ENCODE data around the gene TRMO.

TRMO gene

DNA sequence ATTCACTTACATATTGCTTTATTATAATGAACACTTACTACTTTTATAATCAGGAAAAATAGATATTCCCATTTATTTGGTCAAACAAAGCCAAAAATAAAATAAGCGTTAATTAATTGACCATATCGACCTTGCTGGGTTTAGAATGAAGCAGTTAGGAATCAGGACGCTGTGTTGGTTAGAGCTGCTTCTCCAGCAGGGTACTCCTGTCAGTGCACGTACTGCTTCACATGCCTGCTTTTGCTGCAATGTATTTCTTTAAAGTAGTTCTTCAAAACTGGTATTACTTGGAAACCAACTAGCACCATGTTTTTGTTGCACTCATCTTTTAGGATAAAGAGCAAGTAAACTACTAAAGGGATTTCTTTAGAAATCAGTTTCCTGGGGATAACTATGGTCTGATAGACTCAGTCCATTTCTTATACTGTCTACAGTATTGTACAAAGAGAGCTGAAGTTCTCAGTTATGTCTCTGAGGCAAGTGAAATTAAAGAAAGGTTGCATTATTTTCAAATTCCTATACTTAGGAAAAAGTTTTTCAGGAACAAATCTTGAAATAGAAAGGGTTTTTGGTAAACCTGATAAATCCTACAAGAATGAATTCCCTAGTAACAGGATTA lies 6.8 kb upstream of the TRMO start:
- no peak overlapping the region for H3K4me3 Mint-ChIP-seq
- peaks cover 2 to 5% of the 10 kb centered on the region in 2 donors for H3K27me3 Mint-ChIP-seq
- DNase-seq (no peak), ATAC-seq (replicated peaks) (no peak)
- H3K36me3 Mint-ChIP-seq: no peaks in the 10 kb centered on the region
- H3K9me3 Mint-ChIP-seq: no peaks in the 10 kb centered on the region
- H3K27ac Mint-ChIP-seq: no peak overlapping the region
- H3K4me1 Mint-ChIP-seq: peaks cover 6 to 7% of the 10 kb centered on the region in 2 donors

DNA sequence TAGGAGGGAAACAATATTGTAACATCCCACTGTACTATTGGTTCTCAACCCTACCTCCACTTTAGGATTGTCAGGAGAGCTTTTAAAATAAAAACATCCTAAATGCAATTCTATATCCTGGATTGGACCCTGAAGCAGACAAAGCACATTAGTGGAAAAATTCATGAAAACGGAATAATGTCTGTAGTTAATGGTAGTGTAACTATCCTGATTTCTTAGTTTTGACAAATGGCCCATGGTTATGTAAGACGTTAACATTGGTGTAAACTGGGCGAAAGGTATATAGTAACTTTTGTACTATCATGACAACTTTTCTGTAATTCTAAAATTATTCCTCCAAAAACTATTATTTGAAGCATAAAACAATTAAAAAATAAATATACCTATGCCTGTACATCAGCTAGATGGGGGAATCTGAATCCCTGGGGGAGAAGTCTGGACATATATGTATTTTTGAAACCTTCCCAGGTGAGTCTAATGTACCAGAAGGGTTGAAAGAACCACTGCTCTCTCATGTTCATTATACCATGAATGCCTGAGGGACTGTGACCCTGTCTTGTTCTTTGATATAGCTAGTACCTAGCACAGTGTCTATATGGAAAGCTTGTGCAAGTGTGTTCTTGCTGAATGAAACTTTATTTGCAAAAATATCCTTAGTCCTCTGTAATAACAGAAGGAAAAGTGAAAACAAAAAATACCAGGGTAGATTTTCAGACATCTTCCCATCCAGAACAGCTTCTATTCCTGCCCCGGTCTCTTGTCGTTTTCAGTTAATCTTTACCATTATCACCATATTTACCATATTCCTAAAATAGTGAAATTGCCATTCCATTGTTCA lies 3.4 kb upstream of the TRMO start:
- peaks cover 2 to 4% of the 10 kb centered on the region in 2 donors for H3K9me3 Mint-ChIP-seq
- H3K27ac Mint-ChIP-seq: no peak overlapping the region
- ATAC-seq (replicated peaks) (no peak), DNase-seq (no peak)
- peaks cover 16 to 32% of the 10 kb centered on the region in 2 donors for H3K4me1 Mint-ChIP-seq
- peaks cover 0 to 5% of the 10 kb centered on the region in 2 donors for H3K27me3 Mint-ChIP-seq
- H3K36me3 Mint-ChIP-seq: peaks cover 8 to 12% of the 10 kb centered on the region in 2 donors
- no peak overlapping the region for H3K4me3 Mint-ChIP-seq

DNA sequence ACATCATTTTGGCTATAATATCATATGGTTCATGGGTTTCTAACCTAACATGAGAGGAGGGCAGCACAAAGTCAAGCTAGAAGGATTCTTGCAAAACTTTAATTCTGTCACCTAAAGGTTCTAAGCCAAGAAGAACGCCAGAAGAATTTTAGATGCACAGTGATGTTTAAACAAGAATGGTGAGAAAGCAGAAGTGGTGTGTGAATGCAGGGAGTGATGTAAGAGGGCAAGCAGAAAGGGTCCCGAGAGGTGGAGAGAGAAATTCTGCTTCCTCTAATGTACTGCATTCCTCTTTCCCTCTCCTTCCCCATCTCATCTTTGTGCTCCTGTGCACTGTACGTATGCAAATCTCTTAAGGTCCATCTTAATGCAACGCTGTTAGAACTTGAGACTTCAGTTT lies 2.1 kb upstream of the TRMO start:
- H3K36me3 Mint-ChIP-seq: peaks cover 8 to 14% of the 10 kb centered on the region in 2 donors
- peaks cover 23 to 43% of the 10 kb centered on the region in 2 donors for H3K4me1 Mint-ChIP-seq
- H3K9me3 Mint-ChIP-seq: peaks cover 2 to 4% of the 10 kb centered on the region in 2 donors
- no peak overlapping the region for H3K4me3 Mint-ChIP-seq
- H3K27me3 Mint-ChIP-seq: peaks cover 0 to 5% of the 10 kb centered on the region in 2 donors
- no peak for DNase-seq
- ATAC-seq (replicated peaks): no peak
- H3K27ac Mint-ChIP-seq: no peak overlapping the region

DNA sequence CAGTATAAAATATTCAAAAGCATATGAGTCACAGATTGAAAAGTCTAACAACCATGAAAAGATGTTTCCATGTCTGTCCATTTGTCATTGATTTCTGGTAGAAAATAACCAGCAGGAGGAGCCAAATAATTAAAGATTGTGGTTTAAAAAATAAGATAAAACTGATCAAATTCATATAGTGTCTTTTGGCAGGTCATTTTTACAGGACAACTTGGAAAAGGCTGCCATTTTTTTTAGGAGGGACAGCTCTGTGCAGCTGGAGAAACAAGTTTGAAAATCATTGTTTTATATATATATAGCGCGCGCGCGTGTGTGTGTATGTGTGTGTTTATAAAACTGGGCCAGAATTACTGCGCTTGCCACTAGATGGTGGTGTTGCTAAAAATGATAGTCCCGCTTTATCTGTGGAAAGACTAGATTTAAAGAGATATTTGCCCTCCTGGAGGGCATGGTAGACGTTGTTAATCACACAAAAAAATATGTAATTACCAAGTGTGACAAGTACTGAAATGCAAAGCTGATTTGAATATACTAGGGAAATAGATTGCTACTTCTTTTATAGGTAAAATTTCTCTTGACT lies 1.3 kb upstream of the TRMO start:
- peaks cover 2 to 4% of the 10 kb centered on the region in 2 donors for H3K9me3 Mint-ChIP-seq
- peak overlapping the region; percentile 75 to 92 for H3K4me3 Mint-ChIP-seq
- H3K27ac Mint-ChIP-seq: peak overlapping the region; percentile 91
- ATAC-seq (replicated peaks) (peak; percentile 33 to 46), DNase-seq (peak; percentile 55)
- peaks cover 25 to 51% of the 10 kb centered on the region in 2 donors for H3K4me1 Mint-ChIP-seq
- H3K36me3 Mint-ChIP-seq: peaks cover 12 to 21% of the 10 kb centered on the region in 2 donors
- H3K27me3 Mint-ChIP-seq: peaks cover 0 to 5% of the 10 kb centered on the region in 2 donors

DNA sequence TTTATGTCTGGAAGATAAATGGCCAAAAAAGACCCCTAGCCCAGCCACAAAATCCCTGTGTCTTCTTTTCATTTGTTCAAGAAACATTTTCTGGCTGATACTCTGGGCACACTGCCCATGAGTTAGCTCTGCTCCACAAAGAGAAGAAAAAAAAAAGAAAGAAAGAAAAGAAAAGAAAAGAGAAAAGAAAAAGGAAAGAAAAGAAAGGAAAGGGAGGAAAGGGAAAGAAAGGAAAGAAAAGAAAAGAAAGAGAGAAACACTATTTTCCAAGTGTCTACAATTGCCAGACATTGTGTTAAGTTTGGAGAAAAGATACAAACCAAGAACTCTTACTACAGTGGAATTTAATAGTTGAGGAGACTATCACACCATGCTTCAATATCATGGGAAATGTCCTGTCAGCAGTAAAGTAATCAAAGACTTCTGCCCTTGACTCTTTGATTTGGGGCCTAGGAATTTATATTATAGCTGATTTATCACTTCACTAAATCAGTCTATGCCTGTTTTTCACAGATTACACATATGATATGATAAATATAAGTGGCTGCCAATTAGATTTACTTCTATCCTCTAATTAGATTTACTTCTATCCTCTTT lies 3.0 kb downstream of the TRMO start:
- Mint-ChIP-seq H3K27ac (no peak overlapping the region), H3K27me3 (peaks cover 0 to 5% of the 10 kb centered on the region in 2 donors), H3K4me3 (no peak overlapping the region), H3K4me1 (peaks cover 25 to 57% of the 10 kb centered on the region in 2 donors), H3K9me3 (peaks cover 2 to 4% of the 10 kb centered on the region in 2 donors), H3K36me3 (peaks cover 18 to 41% of the 10 kb centered on the region in 2 donors)
- no peak for DNase-seq
- ATAC-seq (replicated peaks): no peak

DNA sequence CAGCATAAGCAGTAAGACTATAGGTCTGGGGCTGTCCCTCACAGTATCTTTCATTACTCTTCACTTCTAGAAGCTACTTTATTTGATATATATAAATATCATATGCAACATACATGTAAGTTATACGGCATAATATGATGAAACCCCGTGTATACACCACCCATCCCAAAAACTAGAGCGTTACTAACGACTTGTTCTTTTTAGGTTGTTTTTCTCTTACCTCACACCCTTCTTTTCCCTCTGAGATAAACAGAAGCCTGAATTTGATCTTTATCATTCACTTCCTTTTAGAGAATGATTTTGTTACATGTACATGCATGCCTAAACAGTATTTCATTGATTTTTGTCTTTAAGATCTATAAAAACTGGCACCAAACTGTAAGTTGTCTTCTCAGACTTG lies 3.7 kb downstream of the TRMO start:
- H3K4me3 Mint-ChIP-seq: no peak overlapping the region
- H3K27me3 Mint-ChIP-seq: peaks cover 0 to 5% of the 10 kb centered on the region in 2 donors
- no peak overlapping the region for H3K27ac Mint-ChIP-seq
- H3K36me3 Mint-ChIP-seq: peaks cover 21 to 44% of the 10 kb centered on the region in 2 donors
- DNase-seq: no peak
- peaks cover 22 to 50% of the 10 kb centered on the region in 2 donors for H3K4me1 Mint-ChIP-seq
- no peak for ATAC-seq (replicated peaks)
- H3K9me3 Mint-ChIP-seq: peaks cover 2 to 4% of the 10 kb centered on the region in 2 donors

DNA sequence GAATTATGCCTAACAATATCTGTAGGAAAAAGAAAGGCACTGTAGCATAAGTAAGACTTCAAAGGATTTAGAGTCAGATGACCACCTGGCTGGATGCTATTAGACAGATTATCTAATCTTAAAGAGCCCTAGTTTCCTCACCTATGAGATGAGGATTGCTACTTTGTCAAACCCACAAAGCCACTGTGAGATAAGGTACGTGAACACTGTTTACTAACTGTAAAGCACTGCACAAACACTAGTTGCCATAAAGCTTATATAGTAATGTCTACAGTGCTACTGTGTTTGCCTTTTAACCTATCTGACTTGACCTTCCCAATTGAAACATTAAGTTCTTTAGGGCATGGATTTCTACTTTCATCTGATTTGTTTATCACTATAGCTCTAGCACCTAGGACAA lies 10.3 kb downstream of the TRMO start:
- H3K9me3 Mint-ChIP-seq: no peaks in the 10 kb centered on the region
- no peak for ATAC-seq (replicated peaks)
- H3K4me1 Mint-ChIP-seq: peaks cover 11 to 30% of the 10 kb centered on the region in 2 donors
- no peaks in the 10 kb centered on the region for H3K27me3 Mint-ChIP-seq
- no peak for DNase-seq
- H3K27ac Mint-ChIP-seq: no peak overlapping the region
- no peak overlapping the region for H3K4me3 Mint-ChIP-seq
- peaks cover 27 to 54% of the 10 kb centered on the region in 2 donors for H3K36me3 Mint-ChIP-seq

DNA sequence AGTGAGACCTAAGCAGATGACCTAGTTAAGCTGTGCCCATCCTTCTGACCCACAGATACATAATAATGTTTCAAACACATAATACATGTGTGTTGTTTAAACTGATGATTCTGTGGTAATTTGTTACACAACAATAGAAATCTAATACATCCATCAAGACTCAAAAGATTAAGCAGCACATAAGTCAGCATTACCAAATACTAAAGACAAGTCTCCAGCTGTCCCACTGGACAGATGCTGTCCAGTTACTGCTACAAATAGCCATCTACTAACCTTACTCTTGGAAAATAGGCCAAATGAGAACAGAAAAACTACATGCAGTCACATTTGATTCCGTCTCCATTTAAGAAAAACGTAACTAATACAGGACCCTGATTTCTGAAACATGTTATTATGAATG lies 10.8 kb downstream of the TRMO start:
- no peaks in the 10 kb centered on the region for H3K9me3 Mint-ChIP-seq
- H3K4me3 Mint-ChIP-seq: no peak overlapping the region
- peaks cover 10 to 32% of the 10 kb centered on the region in 2 donors for H3K4me1 Mint-ChIP-seq
- no peak overlapping the region for H3K27ac Mint-ChIP-seq
- DNase-seq: no peak
- H3K27me3 Mint-ChIP-seq: no peaks in the 10 kb centered on the region
- H3K36me3 Mint-ChIP-seq: peaks cover 27 to 52% of the 10 kb centered on the region in 2 donors
- no peak for ATAC-seq (replicated peaks)

DNA sequence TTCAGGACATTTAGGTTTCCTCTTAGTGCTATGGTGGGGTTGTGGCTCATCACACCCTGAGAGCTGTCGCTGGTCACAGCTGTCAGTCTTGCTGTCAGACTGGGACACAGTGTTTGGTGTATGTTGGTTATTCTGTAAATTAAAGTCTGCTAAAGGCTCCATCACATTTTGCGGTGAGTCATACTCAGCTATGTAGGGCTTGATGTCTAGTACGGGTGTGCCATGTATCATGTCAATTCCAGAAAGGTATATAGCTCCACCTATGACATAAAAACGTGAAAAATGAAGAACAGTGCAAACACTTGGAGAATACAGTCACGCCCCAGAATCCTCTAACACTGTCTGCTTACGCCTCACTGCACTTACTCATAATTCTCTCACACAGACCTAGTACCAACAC lies 11.9 kb downstream of the TRMO start:
- H3K4me3 Mint-ChIP-seq: no peak overlapping the region
- peaks cover 29 to 50% of the 10 kb centered on the region in 2 donors for H3K36me3 Mint-ChIP-seq
- ATAC-seq (replicated peaks): no peak
- H3K9me3 Mint-ChIP-seq: no peaks in the 10 kb centered on the region
- H3K4me1 Mint-ChIP-seq: peaks cover 14 to 36% of the 10 kb centered on the region in 2 donors
- no peaks in the 10 kb centered on the region for H3K27me3 Mint-ChIP-seq
- H3K27ac Mint-ChIP-seq: peak overlapping the region; percentile 39
- DNase-seq: no peak

DNA sequence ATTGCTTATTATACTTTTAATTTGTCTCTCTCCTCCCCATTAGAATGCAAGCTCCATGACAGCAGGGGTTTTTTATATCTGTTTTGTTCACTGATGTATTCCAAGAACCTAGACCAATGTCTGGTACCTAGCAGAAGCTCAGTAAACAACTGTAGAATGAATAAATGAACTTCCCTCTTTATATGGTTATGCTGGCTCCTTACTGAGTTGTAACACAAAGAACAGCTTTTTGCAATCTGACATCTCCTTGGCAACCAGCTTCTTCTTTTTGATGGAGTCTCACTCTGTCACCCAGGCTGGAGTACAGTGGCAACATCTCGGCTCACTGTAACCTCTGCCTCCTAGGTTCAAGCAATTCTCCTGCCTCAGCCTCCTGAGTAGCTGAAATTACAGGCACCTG lies 13.6 kb downstream of the TRMO start:
- Mint-ChIP-seq H3K4me3 (no peak overlapping the region), H3K36me3 (peaks cover 21 to 47% of the 10 kb centered on the region in 2 donors), H3K27ac (no peak overlapping the region), H3K9me3 (no peaks in the 10 kb centered on the region), H3K4me1 (peaks cover 17 to 38% of the 10 kb centered on the region in 2 donors), H3K27me3 (no peaks in the 10 kb centered on the region)
- ATAC-seq (replicated peaks): no peak
- DNase-seq: no peak

DNA sequence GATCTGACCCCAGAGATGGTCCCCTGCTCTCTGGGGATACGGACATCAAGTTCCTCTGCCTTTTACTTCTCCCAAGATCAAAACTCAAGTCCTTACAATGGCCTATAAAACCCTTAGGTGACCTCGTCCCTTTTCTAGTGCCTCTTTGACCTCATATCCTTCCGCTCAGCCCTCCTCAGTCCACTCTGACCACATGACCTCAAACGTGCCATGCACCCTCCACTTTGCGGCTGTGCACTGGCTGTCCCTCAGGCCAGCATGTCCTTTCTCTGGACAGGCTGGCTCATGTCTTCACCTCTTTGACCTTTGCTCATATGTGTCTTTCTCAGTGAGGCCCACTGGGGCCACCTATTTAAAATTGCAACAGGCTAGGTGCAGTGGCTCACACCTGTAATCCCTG lies 14.7 kb downstream of the TRMO start:
- H3K36me3 Mint-ChIP-seq: peaks cover 15 to 39% of the 10 kb centered on the region in 2 donors
- no peak overlapping the region for H3K4me3 Mint-ChIP-seq
- H3K9me3 Mint-ChIP-seq: no peaks in the 10 kb centered on the region
- H3K27me3 Mint-ChIP-seq: no peaks in the 10 kb centered on the region
- DNase-seq: no peak
- H3K27ac Mint-ChIP-seq: peak overlapping the region; percentile 22
- peaks cover 17 to 38% of the 10 kb centered on the region in 2 donors for H3K4me1 Mint-ChIP-seq
- ATAC-seq (replicated peaks): no peak

DNA sequence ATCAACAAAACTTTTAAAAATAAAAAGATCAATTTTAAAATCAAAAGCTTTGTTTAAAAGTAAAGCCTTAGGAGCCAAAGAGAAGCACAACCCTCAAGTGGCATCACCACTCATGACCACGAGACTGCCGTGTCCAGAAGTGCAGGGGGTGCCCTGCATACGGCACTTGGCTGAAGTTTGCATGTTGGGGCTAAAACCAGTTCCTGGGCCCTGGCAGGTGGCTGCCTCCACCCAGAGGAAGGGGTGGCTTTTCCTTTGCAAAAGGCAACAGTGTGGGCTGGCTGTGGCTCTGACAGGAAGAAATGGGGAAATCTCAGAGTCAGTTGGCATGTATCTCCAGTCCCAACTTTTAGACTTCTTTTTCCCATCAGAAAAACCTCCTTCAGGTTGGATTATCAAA lies 15.3 kb downstream of the TRMO start:
- DNase-seq: no peak
- H3K4me1 Mint-ChIP-seq: peaks cover 17 to 38% of the 10 kb centered on the region in 2 donors
- H3K9me3 Mint-ChIP-seq: no peaks in the 10 kb centered on the region
- H3K27ac Mint-ChIP-seq: no peak overlapping the region
- no peaks in the 10 kb centered on the region for H3K27me3 Mint-ChIP-seq
- H3K36me3 Mint-ChIP-seq: peaks cover 14 to 38% of the 10 kb centered on the region in 2 donors
- peak in 1 of 2 donors; percentile 43 for ATAC-seq (replicated peaks)
- no peak overlapping the region for H3K4me3 Mint-ChIP-seq

DNA sequence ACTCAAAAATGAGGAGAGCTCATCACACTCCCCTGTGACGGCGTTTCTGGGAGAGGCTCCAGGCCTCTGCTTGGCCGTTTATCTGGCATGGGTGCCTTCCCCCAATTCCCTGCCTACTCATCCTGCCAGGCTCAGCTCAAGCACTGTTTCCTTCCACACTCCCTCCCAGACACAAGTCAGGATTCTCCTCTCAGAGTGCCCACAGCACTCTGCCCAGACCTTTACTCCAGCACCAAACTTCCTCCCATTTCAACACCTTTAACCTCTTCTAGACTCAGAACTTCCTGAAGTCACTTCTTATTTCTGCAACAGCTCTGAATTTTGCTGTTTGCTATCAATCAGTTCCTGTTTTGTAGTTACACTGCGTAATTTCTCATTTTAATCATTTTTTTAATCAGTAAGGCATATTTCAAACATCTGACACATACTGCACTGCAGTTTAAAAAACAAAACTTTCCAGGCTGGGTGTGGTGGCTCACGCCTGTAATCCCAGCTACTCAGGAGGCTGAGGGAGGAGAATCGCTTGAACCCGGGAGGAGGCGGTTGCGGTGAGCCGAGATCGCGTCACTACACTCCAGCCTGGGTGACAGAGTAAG lies 16.0 kb downstream of the TRMO start:
- ATAC-seq (replicated peaks): peak; percentile 62 to 65
- Mint-ChIP-seq H3K27me3 (no peaks in the 10 kb centered on the region), H3K4me1 (peaks cover 17 to 40% of the 10 kb centered on the region in 2 donors)

DNA sequence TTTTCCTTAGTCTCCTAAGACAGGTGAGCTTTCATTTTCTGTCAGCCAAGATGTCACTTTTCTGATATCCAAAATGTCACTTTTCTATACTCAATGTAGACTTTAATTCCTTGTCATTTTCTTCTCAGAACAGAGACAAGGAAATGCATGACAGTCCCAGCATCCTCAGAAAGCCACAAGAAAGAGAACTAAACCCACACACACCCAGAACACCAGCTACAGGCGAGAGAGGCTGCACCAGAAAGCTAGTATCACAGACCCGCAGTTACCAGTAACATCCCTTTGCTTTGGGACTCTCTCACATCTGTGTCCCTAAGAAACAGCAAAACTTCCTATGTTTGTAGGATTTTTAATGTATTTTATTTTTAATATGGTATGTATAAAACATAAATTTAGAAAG lies 17.1 kb downstream of the TRMO start:
- no peak for DNase-seq
- peaks cover 18 to 44% of the 10 kb centered on the region in 2 donors for H3K4me1 Mint-ChIP-seq
- no peak for ATAC-seq (replicated peaks)
- H3K27ac Mint-ChIP-seq: no peak overlapping the region
- H3K36me3 Mint-ChIP-seq: peaks cover 12 to 40% of the 10 kb centered on the region in 2 donors
- H3K4me3 Mint-ChIP-seq: no peak overlapping the region
- no peaks in the 10 kb centered on the region for H3K27me3 Mint-ChIP-seq
- H3K9me3 Mint-ChIP-seq: no peaks in the 10 kb centered on the region

More for the DNA sequence above, 16.0 kb downstream of the TRMO start:
- peak overlapping the region; percentile 34 to 60 for H3K4me3 Mint-ChIP-seq
- peaks cover 14 to 42% of the 10 kb centered on the region in 2 donors for H3K36me3 Mint-ChIP-seq
- DNase-seq: no peak
- peak overlapping the region; percentile 73 for H3K27ac Mint-ChIP-seq
- no peaks in the 10 kb centered on the region for H3K9me3 Mint-ChIP-seq

All from stimulated activated naive B cell treated with anti-CD40 and anti-IgM and Interleukin-4, amounts not matched to agents 10 μg/mL and 1 μg/mL and 100 μg/mL, for 72 hours (primary cell).